OCI-M2 (cell line): ENCODE measurements around the gene COL4A2.

Experiments used
- DNase-seq: peaks from one replicate; lab custom pipeline; 2025; ENCODE audit not compliant: unreplicated experiment; lab: John Stamatoyannopoulos, UW

Gene COL4A2

DNA sequence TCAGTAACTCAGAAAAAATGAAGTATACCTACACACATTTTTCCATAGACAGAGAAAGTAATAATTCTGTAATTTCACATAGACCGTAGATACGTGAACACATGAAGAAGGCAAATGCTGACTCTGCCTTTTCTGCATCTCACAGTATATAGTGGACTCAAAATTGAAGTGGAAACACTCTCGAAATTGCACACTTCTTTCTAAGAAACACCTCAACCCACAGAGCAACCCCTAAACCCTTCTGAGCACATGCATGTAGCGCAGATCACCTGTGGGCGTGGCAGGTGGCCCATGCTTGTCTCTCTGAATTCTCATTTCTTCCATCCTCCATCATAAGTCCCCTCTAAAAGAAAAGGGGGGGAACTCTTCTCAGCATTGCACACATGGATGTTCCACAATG is 34.9 kb upstream of the COL4A2 start:
- no peak for DNase-seq

DNA sequence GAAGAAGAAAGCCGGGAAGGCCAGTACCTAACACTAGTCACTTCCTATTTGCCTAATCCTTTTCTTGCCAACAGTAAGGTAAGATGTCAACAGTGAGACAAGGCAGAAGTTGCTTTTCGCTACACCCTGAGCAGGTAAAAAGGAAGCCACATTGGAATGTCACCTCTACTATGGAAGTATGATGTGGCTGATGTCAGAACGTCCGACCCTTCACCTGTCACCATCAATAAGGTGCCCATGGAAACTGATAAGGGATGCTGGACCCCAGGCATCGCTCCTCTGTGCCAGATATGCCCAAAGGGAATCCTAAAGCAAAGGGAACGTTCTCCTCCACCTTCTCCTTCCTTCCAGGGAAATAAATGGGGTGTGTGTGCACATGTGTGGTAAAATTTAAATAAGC is 34.4 kb upstream of the COL4A2 start:
- no peak for DNase-seq

DNA sequence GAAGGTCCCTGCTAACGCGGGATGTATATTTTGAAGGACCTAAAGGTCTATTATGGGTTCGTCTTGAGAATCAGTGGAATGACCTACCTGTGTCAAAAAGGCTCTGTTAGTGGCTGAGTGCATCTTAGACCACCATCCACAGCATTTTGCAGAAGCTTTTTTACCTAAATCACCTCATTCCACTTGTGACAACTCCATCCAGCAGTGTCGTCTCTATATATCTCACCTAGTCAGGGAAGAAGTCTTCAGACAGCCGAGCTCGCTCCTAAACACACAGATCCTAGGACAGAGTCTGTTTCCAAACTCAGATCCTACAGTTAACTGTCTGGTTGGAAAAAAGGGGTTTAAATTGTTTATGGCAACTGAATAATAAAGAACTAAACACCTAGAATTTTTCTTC is 33.8 kb upstream of the COL4A2 start:
- DNase-seq = no peak

GRCh38 chr13:110274687-110275086 is 32.4 kb upstream of the COL4A2 start:
- DNase-seq = no peak

GRCh38 chr13:110275931-110276552 is 31.0 kb upstream of the COL4A2 start:
- DNase-seq = no peak

DNA sequence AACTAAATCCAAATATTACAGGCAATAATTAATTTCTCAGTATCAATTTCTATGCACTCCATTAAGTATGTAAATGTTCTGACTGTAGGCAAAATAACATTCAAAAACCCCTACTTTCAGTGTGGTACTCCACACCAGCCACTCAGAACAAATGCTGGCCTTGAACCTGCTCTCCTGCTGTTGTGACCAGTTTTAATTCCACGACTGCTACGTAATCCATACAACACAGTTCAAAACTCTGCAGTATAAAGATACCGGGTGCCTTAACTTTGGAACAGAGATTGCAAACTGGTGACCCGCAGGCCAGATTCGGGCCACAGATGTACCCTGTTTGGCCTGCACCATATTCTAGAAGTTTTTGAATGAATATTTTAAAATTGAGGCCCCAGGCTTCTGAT is 30.5 kb upstream of the COL4A2 start:
- DNase-seq = no peak

GRCh38 chr13:110277357-110277975 is 29.6 kb upstream of the COL4A2 start:
- no peak for DNase-seq

GRCh38 chr13:110278859-110279258 is 28.2 kb upstream of the COL4A2 start:
- DNase-seq = no peak

- DNase-seq = no peak
Observed at GRCh38 chr13:110279684-110280083, 27.4 kb upstream of the COL4A2 start.

DNA sequence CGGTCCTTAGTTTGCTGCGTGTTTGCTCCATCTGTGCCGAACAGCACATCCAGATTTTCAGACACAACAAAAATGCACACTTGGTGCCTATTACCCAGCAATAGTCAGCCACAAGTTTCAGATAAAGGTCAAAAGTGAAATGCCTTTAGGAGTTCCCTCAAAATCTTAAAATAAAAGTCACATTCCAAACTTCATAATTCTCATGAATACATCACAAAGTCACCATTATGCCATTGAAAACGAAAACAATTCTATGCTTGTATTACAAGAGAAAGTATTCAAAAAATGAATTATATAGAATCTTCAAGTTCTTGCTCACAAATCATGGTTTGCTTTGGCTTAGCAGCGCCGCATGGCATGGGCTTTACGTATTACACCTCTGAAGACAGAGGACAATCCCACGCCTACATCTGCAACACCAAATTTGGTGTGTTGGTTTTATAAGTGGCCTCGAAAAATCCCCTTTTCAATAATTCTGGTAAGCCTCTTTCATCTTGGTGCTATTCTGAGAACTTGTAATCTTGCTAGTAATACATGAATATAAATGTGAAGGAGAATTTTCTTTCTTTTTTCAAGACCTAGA is 26.8 kb upstream of the COL4A2 start:
- no peak for DNase-seq

DNA sequence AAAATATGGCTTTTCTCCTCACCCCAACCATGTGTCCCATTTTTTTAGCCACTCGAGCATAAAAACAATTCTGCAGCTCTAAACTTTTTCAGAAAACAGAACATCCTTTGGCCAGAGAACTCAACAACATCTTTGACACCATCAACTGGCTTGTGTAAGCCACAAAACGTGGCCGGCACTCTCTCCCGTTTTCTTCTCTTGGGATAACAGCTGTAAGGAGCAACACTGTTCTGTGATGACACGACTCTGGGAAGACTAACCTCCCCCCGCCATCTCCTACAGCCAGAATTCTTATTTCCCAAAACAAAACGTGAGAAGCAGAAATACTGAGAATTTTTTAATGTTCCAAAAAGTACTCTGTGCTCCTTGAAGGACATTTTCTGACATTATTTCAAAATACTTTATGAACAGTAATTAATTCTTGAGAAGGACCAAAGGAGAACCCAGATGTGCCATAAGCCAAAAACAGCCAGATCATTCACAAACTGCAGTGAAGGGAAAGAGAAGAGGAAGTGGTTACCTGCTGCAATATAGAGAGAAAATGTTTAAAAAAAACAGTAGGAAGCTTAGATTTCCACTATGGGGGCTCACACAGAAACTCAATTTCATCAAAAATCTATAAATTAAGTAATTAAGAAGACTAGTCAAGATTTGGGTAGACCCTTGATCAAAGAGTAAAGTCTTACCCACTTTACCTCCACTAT is 25.9 kb upstream of the COL4A2 start:
- DNase-seq = no peak

GRCh38 chr13:110281736-110282135 is 25.3 kb upstream of the COL4A2 start:
- DNase-seq = no peak

DNA sequence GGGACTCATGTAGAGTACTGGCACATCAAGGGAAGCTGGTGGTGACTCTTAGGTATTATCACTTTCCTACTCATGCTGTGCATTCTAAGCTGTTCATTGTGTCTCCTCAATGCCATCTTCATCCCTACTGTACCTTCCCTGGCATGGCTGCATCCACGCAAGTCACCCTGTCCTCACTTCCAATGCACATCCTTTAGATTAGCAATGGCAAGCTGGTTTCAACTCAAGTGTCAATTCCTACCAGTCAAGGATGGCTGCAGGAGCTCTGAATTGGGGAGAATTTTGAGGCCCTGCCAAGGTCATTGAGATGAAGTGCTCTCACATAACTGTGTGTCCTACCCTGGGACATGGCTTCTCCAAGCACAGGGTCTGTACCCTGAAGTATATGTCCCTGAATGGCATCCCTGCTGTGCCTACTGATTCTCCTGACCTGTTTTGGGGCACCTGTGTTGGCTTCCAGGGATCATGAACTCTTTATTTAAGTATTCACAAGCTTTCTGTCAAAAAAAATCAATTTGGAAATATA is 24.7 kb upstream of the COL4A2 start:
- no peak for DNase-seq

DNA sequence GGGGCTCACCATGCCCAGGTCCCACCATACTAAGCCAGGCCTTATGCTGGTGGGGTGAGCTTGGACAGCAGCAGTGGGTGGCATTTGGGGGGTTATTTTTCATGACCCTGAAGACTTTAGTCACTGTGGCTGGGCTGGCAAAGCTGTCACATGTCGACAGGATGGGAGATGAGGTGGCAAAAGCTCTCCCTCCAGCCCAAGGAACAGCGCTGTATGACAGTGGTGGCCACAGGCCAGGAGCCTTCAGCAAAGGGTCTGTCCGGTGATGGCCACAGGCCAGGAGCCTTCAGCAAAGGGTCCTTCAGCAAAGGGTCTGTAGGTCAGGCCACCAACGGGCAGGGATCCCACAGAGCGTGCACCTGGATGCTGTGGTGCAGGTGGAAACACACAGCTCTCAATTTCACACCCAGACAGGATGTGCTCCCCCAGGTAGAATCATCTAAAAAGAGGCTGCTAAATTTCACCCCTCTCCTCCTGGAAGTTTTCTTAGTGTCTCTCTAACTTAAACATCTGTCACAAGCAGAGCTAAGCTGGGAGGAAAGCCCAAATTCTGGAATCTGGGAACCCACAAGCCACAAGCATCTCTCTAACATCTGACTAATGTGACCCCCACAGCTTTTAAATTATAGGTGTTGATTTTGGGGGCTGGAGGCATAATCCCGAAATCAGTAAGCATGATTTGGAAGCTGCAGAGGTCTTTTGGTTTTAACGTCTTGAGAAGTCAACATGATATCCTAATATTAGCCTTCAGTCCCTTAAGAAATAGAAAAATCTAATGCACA is 23.2 kb upstream of the COL4A2 start:
- no peak for DNase-seq

- no peak for DNase-seq
Observed at GRCh38 chr13:110284779-110285484, 22.2 kb upstream of the COL4A2 start.

DNA sequence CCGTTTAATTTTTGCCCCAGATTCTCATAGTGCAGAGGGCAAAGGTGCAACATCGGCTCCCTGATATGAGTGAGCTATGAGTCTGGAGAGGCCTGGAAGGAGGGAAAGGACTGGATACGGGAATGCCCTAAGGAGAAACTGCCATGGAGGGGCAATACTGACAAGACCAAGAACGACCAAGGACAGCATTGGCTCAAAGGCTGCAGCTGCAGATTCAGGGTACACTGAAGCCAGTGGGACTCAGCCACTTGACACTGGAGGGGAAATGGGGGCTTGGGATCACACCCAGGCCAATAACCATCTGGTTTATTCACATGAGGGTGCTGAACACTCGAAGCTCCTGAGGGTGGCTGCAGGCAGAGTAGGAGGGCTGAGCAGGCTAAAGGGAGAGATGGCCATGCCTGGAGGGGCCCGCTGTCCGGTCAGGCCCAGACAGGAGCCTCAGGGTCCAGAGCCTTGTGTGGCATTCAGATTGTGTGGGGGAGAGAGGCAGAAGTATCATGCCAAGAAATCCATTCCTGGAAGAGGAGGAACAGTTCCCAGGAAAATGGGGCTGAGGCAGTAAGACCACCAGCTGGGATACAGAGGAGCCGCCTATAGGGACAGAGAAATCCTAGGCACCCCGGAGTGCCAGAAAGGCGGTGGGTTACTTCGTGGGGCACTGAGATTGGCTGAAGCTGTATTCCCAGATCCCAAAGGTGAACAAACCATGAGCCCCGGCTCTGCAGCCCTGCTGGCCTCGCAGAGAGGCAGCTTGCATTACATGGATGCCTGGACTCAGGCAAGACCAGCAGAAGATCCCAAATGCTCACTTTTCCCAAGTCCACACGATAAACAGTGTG is 20.9 kb upstream of the COL4A2 start:
- no peak for DNase-seq

DNA sequence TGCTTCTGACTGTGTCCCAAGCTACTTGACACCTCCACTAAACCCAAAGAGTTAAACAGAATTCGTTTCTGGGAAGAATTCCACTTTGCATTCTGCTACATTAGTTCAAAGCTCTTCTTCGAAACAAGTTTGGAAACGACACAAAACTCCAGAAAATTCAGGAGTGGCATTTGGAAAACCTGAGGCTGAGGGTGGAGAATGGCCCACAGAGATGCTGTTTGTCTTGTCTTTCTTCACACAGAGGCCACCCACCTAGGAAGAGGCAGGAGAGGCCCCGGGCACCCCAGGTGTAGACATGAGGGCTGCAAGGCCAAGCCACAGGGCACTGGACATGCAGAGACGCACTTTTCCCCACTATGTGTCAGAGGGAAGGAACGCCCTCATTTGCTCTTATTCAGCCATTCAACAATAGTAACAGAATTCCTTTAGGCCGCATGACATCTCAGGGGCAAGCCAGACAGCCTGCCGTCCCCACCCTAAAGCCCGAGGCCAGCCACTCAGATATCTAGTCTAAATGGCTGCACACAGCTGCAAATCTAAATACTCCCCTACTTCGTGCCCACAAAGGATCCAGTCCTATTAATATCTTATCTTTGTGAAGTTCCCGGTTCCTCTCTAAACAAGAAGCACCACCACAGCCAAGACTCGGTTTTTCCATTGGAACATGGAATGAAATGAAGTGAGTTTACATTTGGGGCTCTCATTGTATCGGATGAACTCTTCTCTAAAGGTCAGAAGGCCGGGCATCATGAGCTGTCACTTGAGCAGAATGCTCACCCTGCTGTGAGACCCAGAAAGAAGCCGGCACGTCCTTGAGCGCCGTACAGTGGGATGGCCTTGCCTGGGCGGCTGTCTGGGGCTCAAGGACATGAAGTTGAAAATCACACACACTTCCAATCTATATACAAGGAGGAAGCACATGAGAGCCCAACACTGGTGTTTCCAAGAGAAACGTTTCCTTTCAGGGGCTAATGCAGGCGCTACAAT is 20.0 kb upstream of the COL4A2 start:
- no peak for DNase-seq

DNA sequence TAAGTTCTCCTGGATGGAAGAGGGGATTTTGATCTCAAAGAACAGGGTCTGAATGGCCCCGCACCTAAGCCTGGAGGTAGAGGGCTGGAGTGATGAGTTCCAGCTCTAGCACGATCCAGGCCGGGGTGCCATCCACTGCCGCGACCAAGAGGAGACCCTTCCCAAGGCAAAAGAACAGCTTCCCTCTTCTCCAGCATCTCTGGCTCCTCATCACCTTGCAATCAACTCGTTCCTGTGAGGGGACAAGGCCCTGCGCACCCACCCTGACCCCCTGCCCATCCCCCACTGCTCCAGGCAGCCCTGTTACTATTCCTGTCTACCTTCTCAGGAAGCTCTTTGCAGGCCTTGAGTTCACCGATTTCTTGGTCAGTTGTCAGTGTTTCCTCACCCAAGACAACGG is 17.9 kb upstream of the COL4A2 start:
- DNase-seq = no peak
